HG03575 (cell line): ENCODE data around the gene FBXO44.

ENCODE experiments used
- ATAC-seq: cut with Tn5 transposase; IDR thresholded peaks from one replicate; pipeline ENCODE4 v1.9.1; 2021; ENCODE audit not compliant: unreplicated experiment, insufficient number of reproducible peaks, low FRiP score; ENCODE audit errors: extremely low read depth

FBXO44 gene

GRCh38 chr1:11701981-11702803, 47.5 kb downstream of the FBXO44 start:
- no peak for ATAC-seq

GRCh38 chr1:11703357-11704193, 48.9 kb downstream of the FBXO44 start:
- no peak for ATAC-seq

- no peak for ATAC-seq
Measured at GRCh38 chr1:11704194-11704529, 49.5 kb downstream of the FBXO44 start.

GRCh38 chr1:11704691-11705475, 50.2 kb downstream of the FBXO44 start:
- no peak for ATAC-seq

- no peak for ATAC-seq
Measured at GRCh38 chr1:11705596-11705995, 50.9 kb downstream of the FBXO44 start.

GRCh38 chr1:11706292-11706691, 51.6 kb downstream of the FBXO44 start:
- no peak for ATAC-seq

GRCh38 chr1:11707621-11708276, 53.1 kb downstream of the FBXO44 start:
- no peak for ATAC-seq

GRCh38 chr1:11708554-11709350, 54.1 kb downstream of the FBXO44 start:
- ATAC-seq = no peak

GRCh38 chr1:11711490-11711889, 56.8 kb downstream of the FBXO44 start:
- no peak for ATAC-seq

GRCh38 chr1:11712285-11712684, 57.6 kb downstream of the FBXO44 start:
- ATAC-seq = no peak
